ENCODE results near the gene CANT1. TPM values are rescaled to one million over a fixed set of nuclear protein-coding genes. Genes with fewer than 3 reads are reported as not detected.

Gene CANT1
- total and polyA plus RNA-seq, 2 of the 13 experiments (the other 11 are each of a cell fraction or from before 2014, with no cell fraction given), result 34.1 to 42.1 TPM

GRCh38 chr17:79026376-79027273 is 17.1 kb upstream of the CANT1 start (continued):
- TF ChIP-seq ZBTB20 (CRISPR knock-in tag; IDR thresholded peaks at IDR 0.05; ENCODE audit: borderline replicate concordance, low read depth) (peak; percentile 42), JUND (CRISPR knock-in tag; IDR thresholded peaks at IDR 0.05) (peak; percentile 100), JARID2 (CRISPR knock-in tag; IDR thresholded peaks at IDR 0.05; ENCODE audit: insufficient replicate concordance) (peak; percentile 9), WIZ (CRISPR knock-in tag; IDR thresholded peaks at IDR 0.05) (no peak), ZNF335 (CRISPR knock-in tag; IDR thresholded peaks at IDR 0.05) (no peak; the same call in 1 of the 2 replicates), ZNF784 (CRISPR knock-in tag; IDR thresholded peaks at IDR 0.05; ENCODE audit: borderline replicate concordance) (no peak), ZNF704 (CRISPR knock-in tag; IDR thresholded peaks at IDR 0.05; ENCODE audit: borderline replicate concordance) (0 out of 2 replicates have a peak, but pooled peaks have one; percentile 69), HINFP (CRISPR knock-in tag; IDR thresholded peaks at IDR 0.05; ENCODE audit: low read depth) (no peak), TEAD2 (CRISPR knock-in tag; IDR thresholded peaks at IDR 0.05) (no peak), ZNF646 (CRISPR knock-in tag; IDR thresholded peaks at IDR 0.05) (no peak), ZNF639 (CRISPR knock-in tag; conservative IDR thresholded peaks at IDR 0.05) (no peak), ZNF260 (CRISPR knock-in tag; IDR thresholded peaks at IDR 0.05; ENCODE audit: borderline replicate concordance, low read depth) (no peak), ZNF672 (CRISPR knock-in tag; IDR thresholded peaks at IDR 0.05) (no peak), NR2C2 (CRISPR knock-in tag; IDR thresholded peaks at IDR 0.05; ENCODE audit: borderline replicate concordance) (peak; percentile 48; the same call in 1 of the 2 replicates)
